ENCODE results near the gene BEST4.

DNA sequence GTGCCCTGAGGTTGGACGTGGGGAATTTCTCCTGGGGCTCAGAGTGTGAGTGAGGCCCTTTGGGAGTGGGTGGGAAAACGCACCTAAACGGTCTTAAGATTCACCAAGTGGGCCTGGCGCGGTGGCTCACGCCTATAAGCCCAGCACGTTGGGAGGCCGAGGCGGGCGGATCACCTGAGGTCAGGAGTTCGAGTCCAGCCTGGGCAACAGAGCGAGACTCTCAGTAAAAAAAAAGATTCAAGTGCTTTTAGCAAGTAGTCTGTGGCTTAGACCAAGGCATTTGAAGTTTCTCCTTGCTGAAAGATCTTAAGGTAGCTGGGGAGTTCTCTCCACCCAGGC, 11.3 kb downstream of the BEST4 start:
- no peak for TF ChIP-seq CTCF (IDR thresholded peaks at IDR 0.05)
- TF ChIP-seq EP300 (IDR thresholded peaks at IDR 0.05): no peak
